ENCODE results near the gene RLN1.

DNA sequence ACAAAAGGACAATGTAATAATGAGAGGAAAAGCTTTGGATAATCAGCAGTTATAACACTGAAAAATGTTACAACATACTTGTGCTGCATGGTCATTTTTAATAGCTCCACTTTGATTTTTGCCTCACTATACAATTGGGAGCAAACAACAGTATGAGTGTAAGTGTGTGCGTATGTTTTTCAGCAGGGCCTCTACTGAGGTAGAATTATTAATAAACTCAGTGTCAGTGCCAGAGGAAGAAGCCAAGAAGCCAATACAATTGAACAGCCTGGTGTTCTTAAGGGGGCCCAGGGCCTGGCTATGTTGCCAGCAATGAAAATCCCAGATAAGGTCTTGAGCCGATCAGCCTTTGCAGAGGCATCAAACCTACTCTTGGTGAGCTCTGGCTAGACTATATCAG lies 16.1 kb upstream of the RLN1 start:
- TF ChIP-seq, protein P1, sequence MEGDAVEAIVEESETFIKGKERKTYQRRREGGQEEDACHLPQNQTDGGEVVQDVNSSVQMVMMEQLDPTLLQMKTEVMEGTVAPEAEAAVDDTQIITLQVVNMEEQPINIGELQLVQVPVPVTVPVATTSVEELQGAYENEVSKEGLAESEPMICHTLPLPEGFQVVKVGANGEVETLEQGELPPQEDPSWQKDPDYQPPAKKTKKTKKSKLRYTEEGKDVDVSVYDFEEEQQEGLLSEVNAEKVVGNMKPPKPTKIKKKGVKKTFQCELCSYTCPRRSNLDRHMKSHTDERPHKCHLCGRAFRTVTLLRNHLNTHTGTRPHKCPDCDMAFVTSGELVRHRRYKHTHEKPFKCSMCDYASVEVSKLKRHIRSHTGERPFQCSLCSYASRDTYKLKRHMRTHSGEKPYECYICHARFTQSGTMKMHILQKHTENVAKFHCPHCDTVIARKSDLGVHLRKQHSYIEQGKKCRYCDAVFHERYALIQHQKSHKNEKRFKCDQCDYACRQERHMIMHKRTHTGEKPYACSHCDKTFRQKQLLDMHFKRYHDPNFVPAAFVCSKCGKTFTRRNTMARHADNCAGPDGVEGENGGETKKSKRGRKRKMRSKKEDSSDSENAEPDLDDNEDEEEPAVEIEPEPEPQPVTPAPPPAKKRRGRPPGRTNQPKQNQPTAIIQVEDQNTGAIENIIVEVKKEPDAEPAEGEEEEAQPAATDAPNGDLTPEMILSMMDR (IDR thresholded peaks at IDR 0.05; ENCODE audit: low read length): no peak
- TF ChIP-seq EZH2 (IDR thresholded peaks at IDR 0.05; ENCODE audit: borderline replicate concordance, low read length): no peak
